ENCODE data around the gene SLC30A1.

DNA sequence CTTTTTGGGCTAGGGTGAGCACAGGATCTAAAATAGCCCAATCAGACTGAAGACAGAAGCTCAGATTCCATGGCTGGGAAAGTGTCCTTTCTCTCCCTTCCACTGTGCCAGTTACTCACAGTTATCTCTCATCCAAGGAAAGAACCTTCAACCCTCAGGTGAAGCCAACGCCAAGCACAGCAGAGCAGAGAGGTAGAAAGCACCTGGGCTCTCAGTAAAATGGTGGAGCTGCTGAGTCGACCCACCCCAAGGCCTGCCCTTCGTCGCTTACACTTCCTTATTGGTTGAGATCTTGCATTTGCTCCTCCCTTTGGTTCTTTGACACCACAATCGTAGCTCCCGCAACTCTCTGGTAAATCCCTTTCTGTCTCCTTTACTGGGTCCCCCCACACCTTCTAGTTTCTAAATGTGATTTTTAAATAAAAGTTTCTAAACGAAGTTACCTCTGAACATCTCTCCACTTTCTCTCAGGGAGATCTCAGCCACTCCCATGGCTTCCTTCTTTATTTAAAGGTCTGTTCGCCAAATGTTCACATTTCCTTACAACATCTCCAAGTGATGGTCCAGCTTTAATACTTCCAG is 27.5 kb upstream of the SLC30A1 start:
- TF ChIP-seq, protein P1, sequence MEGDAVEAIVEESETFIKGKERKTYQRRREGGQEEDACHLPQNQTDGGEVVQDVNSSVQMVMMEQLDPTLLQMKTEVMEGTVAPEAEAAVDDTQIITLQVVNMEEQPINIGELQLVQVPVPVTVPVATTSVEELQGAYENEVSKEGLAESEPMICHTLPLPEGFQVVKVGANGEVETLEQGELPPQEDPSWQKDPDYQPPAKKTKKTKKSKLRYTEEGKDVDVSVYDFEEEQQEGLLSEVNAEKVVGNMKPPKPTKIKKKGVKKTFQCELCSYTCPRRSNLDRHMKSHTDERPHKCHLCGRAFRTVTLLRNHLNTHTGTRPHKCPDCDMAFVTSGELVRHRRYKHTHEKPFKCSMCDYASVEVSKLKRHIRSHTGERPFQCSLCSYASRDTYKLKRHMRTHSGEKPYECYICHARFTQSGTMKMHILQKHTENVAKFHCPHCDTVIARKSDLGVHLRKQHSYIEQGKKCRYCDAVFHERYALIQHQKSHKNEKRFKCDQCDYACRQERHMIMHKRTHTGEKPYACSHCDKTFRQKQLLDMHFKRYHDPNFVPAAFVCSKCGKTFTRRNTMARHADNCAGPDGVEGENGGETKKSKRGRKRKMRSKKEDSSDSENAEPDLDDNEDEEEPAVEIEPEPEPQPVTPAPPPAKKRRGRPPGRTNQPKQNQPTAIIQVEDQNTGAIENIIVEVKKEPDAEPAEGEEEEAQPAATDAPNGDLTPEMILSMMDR (IDR thresholded peaks at IDR 0.05): no peak
- no peak for TF ChIP-seq POLR2A (IDR thresholded peaks at IDR 0.05)
